HG02885 (cell line): ENCODE measurements around the gene EEF1AKMT1.

Source experiments
- ATAC-seq: cut with Tn5 transposase; IDR thresholded peaks from one replicate; pipeline ENCODE4 v1.9.1; 2021; ENCODE audit warnings: mild to moderate bottlenecking; ENCODE audit not compliant: unreplicated experiment, poor library complexity

EEF1AKMT1 gene

GRCh38 chr13:20721058-20721453, 52.7 kb downstream of the EEF1AKMT1 start:
- ATAC-seq: no peak

DNA sequence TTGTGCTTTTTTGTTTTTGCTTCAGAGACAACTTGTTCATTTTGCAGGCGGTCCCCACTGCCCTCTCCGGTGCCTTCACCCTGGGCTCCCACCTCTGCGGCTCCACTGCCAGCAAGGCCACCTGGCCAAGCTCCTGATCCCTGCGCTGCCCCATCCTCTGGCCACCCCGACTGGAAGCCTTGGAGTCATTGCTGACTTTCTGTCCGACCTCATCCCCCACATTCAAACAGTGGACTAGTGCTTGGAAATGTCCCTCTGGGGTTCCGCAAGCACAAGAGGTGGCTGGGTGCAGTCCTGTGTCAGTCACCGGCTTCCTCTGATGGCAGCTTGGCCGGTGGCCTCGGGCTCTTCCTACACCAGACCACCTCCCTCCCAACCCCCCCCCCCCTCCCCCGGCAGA, 53.3 kb downstream of the EEF1AKMT1 start:
- ATAC-seq: no peak

DNA sequence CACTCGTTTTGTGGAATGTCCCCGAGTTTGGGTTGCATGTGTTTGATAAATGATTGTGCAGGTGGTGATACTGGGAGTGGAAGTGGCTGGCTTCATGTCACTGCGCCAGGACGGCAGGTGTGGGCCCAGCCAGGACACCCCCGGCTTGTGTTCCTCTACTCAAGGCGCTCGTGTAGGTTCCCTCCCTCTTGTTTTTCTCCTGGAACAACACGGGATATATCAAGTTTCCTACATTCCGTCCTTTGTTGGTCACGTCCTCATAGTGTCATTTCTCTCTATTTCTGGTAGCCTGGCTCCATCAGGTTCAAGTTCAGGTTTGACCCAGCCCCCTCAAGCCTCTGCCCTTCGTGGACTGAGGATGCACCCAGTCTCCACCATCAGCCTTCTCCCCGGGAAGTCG, 54.0 kb downstream of the EEF1AKMT1 start:
- ATAC-seq: no peak

DNA sequence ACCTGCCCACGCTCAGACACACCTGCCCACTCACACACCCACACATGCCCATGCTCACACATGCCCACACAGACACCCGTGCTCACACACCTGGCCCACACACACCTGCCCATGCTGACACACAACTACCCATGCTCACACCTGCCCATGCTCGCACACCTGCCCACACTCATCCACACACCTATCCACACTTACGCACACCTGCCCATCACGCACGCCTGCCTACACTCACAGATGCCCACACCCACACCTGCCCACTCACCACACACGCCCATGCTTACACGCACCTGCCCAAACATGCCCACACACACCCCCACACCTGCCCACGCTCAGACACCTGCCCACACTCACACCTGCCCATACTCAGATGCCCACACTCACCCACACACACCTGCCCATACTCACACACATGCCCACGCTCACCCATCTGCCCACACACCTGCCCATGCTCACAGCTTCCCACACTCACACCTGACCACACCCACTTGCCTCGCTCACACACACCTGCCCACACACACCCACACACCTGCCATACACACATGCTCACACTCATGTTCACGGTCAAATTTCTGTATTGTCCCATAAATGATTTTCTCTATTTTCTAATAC, 54.7 kb downstream of the EEF1AKMT1 start:
- no peak for ATAC-seq

DNA sequence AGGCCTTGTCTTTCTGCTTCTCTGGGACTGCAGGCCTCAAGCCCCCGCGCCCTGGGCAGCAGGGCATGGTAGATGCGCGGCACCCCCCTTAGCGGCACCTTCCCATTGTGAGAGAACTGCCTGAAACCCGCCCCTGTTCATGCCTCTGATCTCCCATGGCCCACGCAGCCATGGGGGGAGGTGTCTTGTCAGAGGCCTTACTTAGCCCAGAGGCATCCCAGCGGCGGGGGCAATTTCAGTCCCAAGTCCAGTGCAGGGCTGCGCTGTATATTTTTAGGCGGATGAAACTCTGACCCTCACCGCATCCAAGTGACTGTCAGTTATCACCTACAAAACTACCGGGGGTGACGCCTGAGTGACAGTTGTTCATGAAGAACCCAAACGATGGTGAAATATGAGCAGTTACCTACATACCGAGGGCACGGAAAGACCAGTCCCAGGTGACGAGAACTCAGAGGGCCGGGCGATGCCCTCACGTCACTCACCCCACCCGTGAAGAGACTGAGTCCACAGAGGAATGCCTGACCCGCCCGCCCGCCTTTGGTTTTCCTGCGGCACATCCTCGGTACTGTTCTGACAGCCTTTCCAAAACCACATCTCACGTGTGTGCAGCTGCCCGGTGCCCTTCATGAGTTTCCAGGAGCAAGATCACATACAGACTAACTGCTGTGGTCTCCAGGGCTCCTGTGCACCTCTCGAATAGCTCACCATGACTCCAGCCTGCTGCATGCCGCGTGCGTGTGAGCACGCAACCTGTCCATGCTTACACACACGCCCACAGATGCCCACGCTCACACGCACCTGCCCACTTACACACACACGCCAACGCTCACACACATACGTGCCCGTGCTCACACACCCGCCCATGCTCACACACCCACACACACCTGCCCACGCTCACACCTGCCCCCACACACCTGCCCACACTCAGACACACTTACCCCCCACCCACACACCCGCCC, 55.9 kb downstream of the EEF1AKMT1 start:
- ATAC-seq: no peak

GRCh38 chr13:20716951-20717350, 56.8 kb downstream of the EEF1AKMT1 start:
- ATAC-seq: no peak

DNA sequence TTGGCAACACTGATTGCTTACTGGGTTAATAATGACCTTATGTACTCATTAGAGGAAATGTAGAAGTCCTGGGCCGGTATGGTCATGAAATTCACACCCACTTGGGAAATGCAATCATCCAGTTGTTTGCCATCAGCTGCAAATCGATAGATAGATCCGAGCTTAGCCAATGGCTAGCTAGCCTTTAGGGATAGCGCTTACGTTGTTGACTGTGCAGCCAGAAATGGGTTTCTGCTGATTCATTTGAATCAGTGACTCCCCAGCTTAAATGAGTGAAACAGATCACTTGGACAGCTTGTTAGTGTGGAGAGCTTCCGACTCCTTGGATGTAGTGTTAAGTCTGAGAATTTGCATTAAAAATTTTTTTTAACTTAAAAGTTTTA, 58.4 kb downstream of the EEF1AKMT1 start:
- no peak for ATAC-seq

GRCh38 chr13:20714563-20715329, 59.0 kb downstream of the EEF1AKMT1 start:
- ATAC-seq: no peak

- ATAC-seq: no peak
Observed at GRCh38 chr13:20714161-20714560, 59.6 kb downstream of the EEF1AKMT1 start.

DNA sequence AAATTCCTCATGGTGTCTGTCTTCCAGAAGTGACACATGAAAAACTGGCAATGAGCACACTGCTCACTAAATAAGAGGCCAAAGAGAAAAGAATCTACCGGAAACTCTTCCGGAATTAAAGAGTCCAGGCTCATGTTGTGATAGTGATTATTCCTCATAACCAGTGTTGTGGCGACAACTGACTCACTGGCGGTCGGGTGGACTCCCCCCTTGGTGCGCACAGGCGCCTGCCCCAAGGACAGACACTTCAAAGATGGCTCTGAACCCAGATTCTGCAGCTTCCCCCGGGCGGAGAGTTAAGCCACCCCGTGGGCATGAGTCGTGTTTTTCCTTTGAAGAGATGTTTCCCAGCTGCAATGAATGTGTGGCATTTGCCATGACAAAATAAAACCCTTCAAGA, 60.0 kb downstream of the EEF1AKMT1 start:
- no peak for ATAC-seq

DNA sequence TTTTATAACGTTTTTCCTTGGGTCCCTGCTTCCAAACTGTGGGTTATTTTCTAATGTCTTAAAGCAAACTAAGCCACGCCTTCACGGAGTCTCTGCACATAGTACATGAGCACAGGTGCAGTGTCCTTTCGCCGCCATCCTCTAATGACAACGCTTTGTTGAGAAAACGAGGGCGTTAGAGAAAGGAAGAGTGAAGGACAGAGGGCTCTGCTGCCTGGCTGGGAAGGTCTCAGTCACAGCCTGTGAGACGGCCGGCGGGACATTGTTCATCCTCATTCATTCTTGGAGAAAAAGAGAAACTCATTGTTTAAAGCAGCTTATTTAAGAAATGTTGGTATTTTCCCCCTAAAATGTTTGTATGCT, 60.8 kb downstream of the EEF1AKMT1 start:
- no peak for ATAC-seq

- ATAC-seq: no peak
Observed at GRCh38 chr13:20711301-20712044, 62.3 kb downstream of the EEF1AKMT1 start.

GRCh38 chr13:20709782-20710181, 64.0 kb downstream of the EEF1AKMT1 start:
- ATAC-seq: no peak

DNA sequence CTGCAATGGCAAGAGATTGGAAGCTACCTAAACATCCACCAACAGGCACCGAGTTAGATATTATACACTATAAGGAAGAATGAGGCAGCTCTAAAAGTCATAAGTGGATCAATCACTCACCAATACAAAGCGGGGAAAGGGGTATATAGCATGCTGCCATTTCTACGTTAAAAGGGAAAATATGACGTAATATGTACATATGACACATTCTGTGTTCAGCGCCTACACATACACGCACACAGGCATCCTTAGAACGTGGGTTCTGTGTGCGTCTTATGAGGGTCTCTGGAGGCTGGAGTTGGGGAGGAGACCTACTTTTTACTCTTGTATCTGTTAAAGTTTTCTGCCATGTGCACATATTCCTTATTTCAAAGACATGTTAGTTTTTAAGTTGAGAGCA, 64.4 kb downstream of the EEF1AKMT1 start:
- no peak for ATAC-seq

DNA sequence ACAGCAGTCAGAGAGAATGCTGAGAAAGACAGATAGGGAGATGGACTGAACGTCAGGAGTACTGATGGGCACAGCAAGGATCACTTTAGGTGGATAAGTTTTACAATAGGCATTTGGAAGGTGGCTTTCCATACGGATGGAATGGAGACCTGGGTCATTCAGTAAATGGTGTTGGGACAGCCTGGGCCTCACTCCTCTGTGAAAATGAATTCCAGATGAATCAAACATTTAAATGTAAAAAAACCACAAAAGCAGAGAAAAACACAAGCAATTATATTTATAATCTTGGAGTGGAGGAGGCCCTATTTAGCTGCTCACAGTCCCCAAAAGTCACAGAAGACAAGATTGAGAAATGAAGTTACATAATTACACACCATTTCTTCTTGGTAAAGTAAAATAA, 65.5 kb downstream of the EEF1AKMT1 start:
- no peak for ATAC-seq

DNA sequence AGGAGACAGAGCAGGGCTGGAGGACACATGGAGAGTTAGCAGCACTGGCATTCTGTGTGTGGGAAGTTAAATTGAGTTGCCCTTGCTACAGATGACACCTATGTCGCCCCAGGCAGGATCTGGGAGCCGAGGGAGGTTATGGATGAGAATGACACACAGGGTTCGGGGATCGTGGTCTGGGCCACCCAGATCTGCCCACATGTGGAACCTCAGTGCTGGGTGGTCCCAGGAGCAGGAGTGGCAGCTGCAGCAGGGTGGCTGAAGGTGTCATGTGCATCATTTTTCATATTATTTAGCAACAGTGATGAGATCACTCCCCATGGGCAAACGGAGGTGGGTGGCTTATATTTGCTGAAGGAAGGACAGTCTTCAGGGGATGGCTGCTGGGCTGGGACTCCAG, 67.1 kb downstream of the EEF1AKMT1 start:
- ATAC-seq: no peak

DNA sequence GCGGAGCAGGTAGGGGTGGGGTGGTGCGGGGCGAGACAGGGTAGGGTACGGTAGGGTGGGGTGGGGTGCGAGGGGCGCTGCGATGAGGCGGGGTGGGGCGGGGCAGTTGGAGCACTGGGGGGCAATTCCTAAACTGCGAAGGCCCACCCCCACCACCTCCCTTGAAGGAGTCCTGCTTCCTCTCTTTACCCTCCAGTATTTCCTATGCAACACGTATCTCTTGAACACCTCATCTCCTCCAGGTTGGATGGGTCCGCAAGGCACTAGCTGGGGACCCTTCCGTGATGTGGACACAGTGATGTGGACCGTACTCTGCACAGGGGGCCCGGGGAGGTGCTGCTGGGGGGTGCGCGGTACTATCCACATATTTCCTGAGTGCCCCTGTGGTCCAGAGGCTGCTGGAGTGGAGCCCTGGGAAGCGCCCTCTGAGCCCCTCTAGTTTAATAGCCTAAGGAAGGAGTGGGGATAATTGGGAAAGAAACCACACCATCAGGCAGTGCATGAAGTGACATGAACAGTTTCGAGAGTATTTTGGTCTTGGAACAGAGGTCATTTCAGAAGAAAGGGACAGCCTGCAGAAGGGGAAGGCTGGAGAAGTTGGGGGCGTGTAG, 69.2 kb downstream of the EEF1AKMT1 start:
- no peak for ATAC-seq

DNA sequence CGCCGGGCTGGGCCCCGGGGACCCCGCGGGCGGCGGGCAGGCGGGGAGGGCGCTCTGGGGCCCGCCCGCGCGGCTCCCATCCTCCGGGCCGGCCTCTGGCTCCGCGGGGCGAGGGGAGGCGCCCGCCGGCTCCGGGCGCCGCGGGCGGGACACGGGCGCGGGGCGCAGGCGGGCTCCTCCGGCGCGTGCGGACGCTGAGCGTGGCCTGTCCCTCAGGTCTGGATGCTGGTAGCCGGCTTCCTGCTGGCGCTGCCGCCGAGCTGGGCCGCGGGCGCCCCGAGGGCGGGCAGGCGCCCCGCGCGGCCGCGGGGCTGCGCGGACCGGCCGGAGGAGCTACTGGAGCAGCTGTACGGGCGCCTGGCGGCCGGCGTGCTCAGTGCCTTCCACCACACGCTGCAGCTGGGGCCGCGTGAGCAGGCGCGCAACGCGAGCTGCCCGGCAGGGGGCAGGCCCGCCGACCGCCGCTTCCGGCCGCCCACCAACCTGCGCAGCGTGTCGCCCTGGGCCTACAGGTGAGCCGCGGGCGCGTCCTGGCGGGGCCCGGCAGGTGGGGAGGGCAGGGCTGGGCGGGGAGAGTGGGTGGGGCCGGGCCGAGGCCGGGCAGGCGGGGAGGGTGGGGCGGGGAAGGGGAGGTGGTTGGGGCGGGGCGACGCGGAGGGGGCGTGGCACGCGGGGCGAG, 69.8 kb downstream of the EEF1AKMT1 start:
- peak; percentile 88 for ATAC-seq
